GM12878 (cell line): ENCODE measurements around the gene RLIM. TPM values are rescaled to one million over a fixed set of nuclear protein-coding genes. Genes with fewer than 3 reads are reported as not detected.

ENCODE experiments used
- ATAC-seq: fragments of 200-7000 bp; cut with Tn5 transposase; 3 replicates; pipeline ENCODE4 v1.9.1; 2020; ENCODE audit warnings: mild to moderate bottlenecking, moderate library complexity
- BruUV-seq: library from RNA; stranded (reverse); fragments of 400-500 nt; replicated peaks from 2 replicates; lab custom pipeline; 2021; lab: Mats Ljungman, UMichigan
- CTCF ChIA-PET: fragments of 300-600 bp; sonication (Branson Sonifier 250); formaldehyde crosslinking; extraction: SDS; loops from one replicate; lab custom pipeline; 2021; ENCODE audit warnings: inconsistent platforms; lab: Yijun Ruan, JAX
- POLR2A ChIA-PET: fragments of 350-600 bp; formaldehyde crosslinking; extraction: SDS; loops from one replicate; lab custom pipeline; 2021; ENCODE audit warnings: inconsistent platforms; lab: Charles Lee
- RAD21 ChIA-PET: fragments of 300-600 bp; sonication (Branson Sonifier 250); formaldehyde crosslinking; loops from one replicate; lab custom pipeline; 2023; ENCODE audit warnings: antibody characterized with exemption; ENCODE audit not compliant: unreplicated experiment; lab: Charles Lee
- SMC1A ChIA-PET: fragments of 300-600 bp; sonication (Branson Sonifier 250); formaldehyde crosslinking; loops from one replicate; lab custom pipeline; 2023; ENCODE audit not compliant: unreplicated experiment, uncharacterized antibody; lab: Charles Lee
- DNase-seq: peaks from one replicate; pipeline ENCODE4 v3.0.0-alpha.2; 2011; ENCODE audit warnings: low read depth, low spot score
- FAIRE-seq: peaks from 3 replicates; lab custom pipeline; 2011; peaks lifted over from hg19 to GRCh38; lab: Jason Lieb, UNC
- H2AFZ ChIP-seq: 2 replicates; pipeline ENCODE4 v1.6.0; 2011; ENCODE audit warnings: low read depth, low read length, control low read depth; ENCODE audit not compliant: control insufficient read depth
- H3K27ac ChIP-seq: 2 replicates; pipeline ENCODE4 v1.5.1; 2011; ENCODE audit warnings: control low read depth; ENCODE audit not compliant: control insufficient read depth, insufficient read depth
- H3K27me3 ChIP-seq, 2 experiments: replicated peaks in 1 of 2; 2 replicates each; pipeline versions ENCODE4 v1.6.0 to v1.6.1; 2011; ENCODE audit warnings: low read length in 1 of 2; ENCODE audit not compliant: control insufficient read depth in 2 of 2, insufficient read depth in 2 of 2
- H3K36me3 ChIP-seq, 2 experiments: 2 replicates each; pipeline ENCODE4 v1.5.1; 2011; ENCODE audit warnings: low read length in 1 of 2; ENCODE audit not compliant: control insufficient read depth in 2 of 2, insufficient read depth in 2 of 2
- H3K4me1 ChIP-seq: 2 replicates; pipeline ENCODE4 v1.6.1; 2011; ENCODE audit warnings: mild to moderate bottlenecking, low read length, moderate library complexity, mixed read lengths; ENCODE audit not compliant: control insufficient read depth, insufficient read depth
- H3K4me2 ChIP-seq: 2 replicates; pipeline ENCODE4 v1.6.0; 2011; ENCODE audit warnings: control low read depth; ENCODE audit not compliant: control insufficient read depth, insufficient read depth
- H3K4me3 ChIP-seq: fragments of 200-600 bp; sonication (generic); 2 replicates; pipeline ENCODE4 v1.5.1; 2016
- H3K79me2 ChIP-seq: 2 replicates; pipeline ENCODE4 v1.6.0; 2011; ENCODE audit warnings: low read length; ENCODE audit not compliant: control insufficient read depth, insufficient read depth
- H3K9ac ChIP-seq: 2 replicates; pipeline ENCODE4 v1.8.0; 2011; ENCODE audit warnings: low read length, control low read depth, mixed read lengths; ENCODE audit not compliant: control insufficient read depth, insufficient read depth
- H3K9me3 ChIP-seq: replicated peaks from 3 replicates; pipeline ENCODE4 v1.5.1; 2011; ENCODE audit warnings: mild to moderate bottlenecking, low read length; ENCODE audit not compliant: control insufficient read depth, insufficient read depth
- H4K20me1 ChIP-seq: 2 replicates; pipeline ENCODE4 v1.6.0; 2011; ENCODE audit not compliant: control insufficient read depth, insufficient read depth
- BMI1 ChIP-seq: fragments of 450-650 bp; IDR thresholded peaks from 2 replicates; pipeline ENCODE4 v1.6.1; 2016; ENCODE audit warnings: mild to moderate bottlenecking, moderate library complexity, borderline replicate concordance
- CEBPZ ChIP-seq: fragments of 150-350 bp; IDR thresholded peaks from 2 replicates; pipeline ENCODE4 v1.6.1; 2016; ENCODE audit warnings: low read depth, low read length
- MXI1 ChIP-seq: fragments of 150-350 bp; IDR thresholded peaks from 2 replicates; pipeline ENCODE4 v1.6.1; 2011; ENCODE audit warnings: low read depth, mild to moderate bottlenecking, inconsistent platforms, low read length, improper control_type of control experiment
- SP1 ChIP-seq: IDR thresholded peaks from one replicate; pipeline ENCODE4 v1.6.1; 2011; ENCODE audit warnings: low read depth, low read length
- SRF ChIP-seq, 2 experiments: IDR thresholded peaks; 2 replicates each; pipeline ENCODE4 v1.6.1; 2011; ENCODE audit warnings: low read depth in 2 of 2, low read length in 2 of 2, mild to moderate bottlenecking in 1 of 2, moderate library complexity in 1 of 2
- STAT3 ChIP-seq: IDR thresholded peaks from 2 replicates; pipeline ENCODE4 v1.6.1; 2011; ENCODE audit warnings: low read depth, low read length, improper control_type of control experiment
- YY1 ChIP-seq: IDR thresholded peaks from 2 replicates; pipeline ENCODE4 v1.6.1; 2011; ENCODE audit warnings: low read depth, mild to moderate bottlenecking, low read length
- WGBS: methylation state at CpG from one replicate; pipeline ENCODE4 v1.1.6; 2016; ENCODE audit warnings: low lambda C conversion rate; ENCODE audit not compliant: insufficient replicate concordance, insufficient coverage; ENCODE audit errors: missing lambda C conversion rate; 5-methylcytosine and 5-hydroxymethylcytosine counted together
- in situ Hi-C: fragments of 300-500 bp; cut with MboI; formaldehyde crosslinking; loops from 9 replicates; pipeline ENCODE4 v1.14.3; 2018; ENCODE audit warnings: mixed read lengths
- intact Hi-C: fragments of 100-400 bp; cut with micrococcal nuclease; formaldehyde crosslinking; loops from one replicate; pipeline ENCODE4 v1.14.2; 2022; ENCODE audit not compliant: unreplicated experiment
- polyA plus RNA-seq, 11 experiments: library from polyadenylated mRNA; depleted of rRNA in 4 of 11; unstranded in 6 of 11; stranded (reverse) in 5 of 11; fragments of >200 nt; fragmentation: Nextera tagmentation in 4 of 11; fragmentation: Illumina TruSeq in 1 of 11; extraction: Ambion mirVana in 4 of 11; extraction: Trizol in 1 of 11; gene quantifications; 1 replicate in 1 of 11; 2 replicates in 10 of 11; pipeline versions ENCODE4 v1.2.1 to v1.2.3, GENCODE V29; 2011 to 2016; ENCODE audit warnings: inconsistent platforms in 2 of 11, missing spikeins in 2 of 11, low read depth in 1 of 11
- total RNA-seq, 4 experiments: library from RNA; depleted of rRNA in 3 of 4; stranded (reverse); fragments of >200 nt in 3 of 4; fragmentation: Illumina TruSeq in 1 of 4; extraction: Trizol in 1 of 4; gene quantifications; 2 replicates each; pipeline versions ENCODE4 v1.2.1 to v1.2.3, GENCODE V29; 2013 to 2021

The RLIM gene
- total and polyA plus RNA-seq, 10 of the 15 experiments (the other 5 are each of a cell fraction or from before 2014, with no cell fraction given) = 4.0 to 33.9 (median 15.1) TPM

- H3K9ac ChIP-seq = peak overlapping the region; percentile 95
- in situ Hi-C loops (loop anchor here (5.0 to 10.0 kb wide), 2 partner anchors 309 to 661 kb away; partner anchors contain the start of gene UPRT), intact Hi-C loops (loop anchor here (2.0 to 10.0 kb wide), 4 partner anchors 121 to 544 kb away; partner anchors contain the start of genes ABCB7 and NEXMIF)
- H3K4me3 ChIP-seq = peak overlapping the region; percentile 72
- no peak overlapping the region for H2AFZ ChIP-seq
- H4K20me1 ChIP-seq = no peaks in the 10 kb centered on the region
- RAD21 ChIA-PET = interaction anchor here (1.0 to 1.2 kb wide), 4 partner anchors 12 to 309 kb away, joined by 3 read pairs; no protein-coding TSS in a partner anchor
- H3K27me3 ChIP-seq = no peaks in the 10 kb centered on the region
- ATAC-seq = peak; percentile 18
- FAIRE-seq = no peak
- no peak for DNase-seq
- peak overlapping the region; percentile 95 for H3K27ac ChIP-seq
- H3K4me2 ChIP-seq = no peak overlapping the region
- BruUV-seq = no TSS peak
- H3K36me3 ChIP-seq = no peaks in the 10 kb centered on the region
- no peaks in the 10 kb centered on the region; the same call in 2 of the 3 replicates for H3K9me3 ChIP-seq
- SMC1A ChIA-PET = interaction anchor here (1.2 kb wide), 2 partner anchors 12 to 170 kb away, joined by 3 read pairs; no protein-coding TSS in a partner anchor
- 0 out of 2 replicates have a peak, but pooled peaks have one; percentile 43 for TF ChIP-seq YY1
- no peak for TF ChIP-seq BMI1
- H3K79me2 ChIP-seq = peaks cover 48% of the 10 kb centered on the region
- no peaks in the 10 kb centered on the region for H3K4me1 ChIP-seq
- 18% methylated on average over 11 of the region's 15 CpGs for WGBS
- CTCF ChIA-PET = no interaction called here
- POLR2A ChIA-PET = interaction anchor here (0.7 kb wide), 1 partner anchor 392 kb away, joined by 4 read pairs; no protein-coding TSS in a partner anchor
Measured at GRCh38 chrX:74613370-74614092, 893 bp downstream of the RLIM start.

GRCh38 chrX:74606799-74607198, 7.6 kb downstream of the RLIM start:
- Histone ChIP-seq H2AFZ (no peak overlapping the region), H3K36me3 (no peaks in the 10 kb centered on the region), H3K4me1 (no peaks in the 10 kb centered on the region), H3K27ac (no peak overlapping the region), H3K9ac (no peak overlapping the region), H4K20me1 (no peaks in the 10 kb centered on the region), H3K27me3 (no peaks in the 10 kb centered on the region), H3K4me2 (no peak overlapping the region), H3K4me3 (no peak overlapping the region), H3K9me3 (no peaks in the 10 kb centered on the region; the same call in 2 of the 3 replicates), H3K79me2 (peaks cover 55% of the 10 kb centered on the region)
- RAD21 ChIA-PET = no interaction called here
- SMC1A ChIA-PET = no interaction called here
- ATAC-seq = no peak
- CTCF ChIA-PET = no interaction called here
- no peak for TF ChIP-seq SP1
- TF ChIP-seq STAT3 = no peak
- TF ChIP-seq CEBPZ = no peak
- TF ChIP-seq MXI1 = no peak
- TF ChIP-seq SRF (IDR thresholded peaks at IDR 0.05; ENCODE audit: low read depth in 2 of 2, low read length in 2 of 2) = no peak
- POLR2A ChIA-PET = no interaction called here
- 79% methylated on average over 12 of the region's 12 CpGs for WGBS
- no TSS peak for BruUV-seq
- no peak for FAIRE-seq
- in situ Hi-C loops (no loop called here), intact Hi-C loops (no loop called here)
- no peak for DNase-seq
